A549 (cell line): ENCODE data around the gene CTNND2.

Experiments used
- CEBPB ChIP-seq, 2 experiments: fragments of >200 bp in 1 of 2; sonication (Bioruptor Twin) in 1 of 2; formaldehyde crosslinking in 1 of 2; IDR thresholded peaks; 2 replicates each; pipeline ENCODE4 v1.6.1; 2012 to 2016
- HDAC2 ChIP-seq: fragments of 200-600 bp; sonication (generic); IDR thresholded peaks from 2 replicates; pipeline ENCODE4 v1.6.1; 2016
- MAFK ChIP-seq: fragments of 450-650 bp; IDR thresholded peaks from 2 replicates; pipeline ENCODE4 v1.6.1; 2014; ENCODE audit not compliant: partially characterized antibody
- RAD21 ChIP-seq, 2 experiments: fragments of >200 bp in 1 of 2; sonication (Bioruptor Twin) in 1 of 2; formaldehyde crosslinking in 1 of 2; IDR thresholded peaks in 1 of 2; conservative IDR thresholded peaks in 1 of 2; 2 replicates in 1 of 2; 3 replicates in 1 of 2; pipeline ENCODE4 v1.6.1; 2012 to 2018; ENCODE audit warnings: inconsistent platforms in 1 of 2
- TF ChIP-seq, protein P1 (sequence below): fragments of 450-650 bp; IDR thresholded peaks from 2 replicates; pipeline ENCODE4 v1.6.1; 2014; ENCODE audit warnings: antibody characterized with exemption
- TF ChIP-seq, protein P2 (sequence below): fragments of >200 bp; sonication (Bioruptor Twin); formaldehyde crosslinking; IDR thresholded peaks from 3 replicates; pipeline ENCODE4 v1.6.1; 2016

DNA sequence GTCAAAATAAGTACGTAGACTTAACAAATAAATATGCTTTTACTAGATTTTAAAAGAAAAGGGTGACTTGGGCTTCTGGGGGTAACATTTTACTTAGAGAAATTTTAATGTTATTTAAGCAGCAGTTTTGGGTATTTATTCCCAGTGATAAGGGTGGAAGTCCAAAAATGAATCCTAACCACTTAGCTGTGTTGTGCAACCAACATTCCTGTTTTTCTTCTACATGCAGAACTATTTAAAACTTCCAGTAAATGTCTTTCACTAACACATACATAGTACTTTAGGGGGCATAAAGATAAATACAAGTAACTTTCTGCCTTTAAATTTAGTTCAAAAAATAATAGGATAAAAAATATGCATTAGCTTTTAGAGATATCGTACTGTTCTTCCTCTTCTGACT lies 436.7 kb downstream of the CTNND2 start:
- TF ChIP-seq HDAC2 (no peak), RAD21 (conservative IDR thresholded peaks at IDR 0.05 in 1 of 2, IDR thresholded peaks at IDR 0.05 in 1 of 2) (no peak), CEBPB (IDR thresholded peaks at IDR 0.05) (no peak), MAFK (no peak)
- TF ChIP-seq, protein P1, sequence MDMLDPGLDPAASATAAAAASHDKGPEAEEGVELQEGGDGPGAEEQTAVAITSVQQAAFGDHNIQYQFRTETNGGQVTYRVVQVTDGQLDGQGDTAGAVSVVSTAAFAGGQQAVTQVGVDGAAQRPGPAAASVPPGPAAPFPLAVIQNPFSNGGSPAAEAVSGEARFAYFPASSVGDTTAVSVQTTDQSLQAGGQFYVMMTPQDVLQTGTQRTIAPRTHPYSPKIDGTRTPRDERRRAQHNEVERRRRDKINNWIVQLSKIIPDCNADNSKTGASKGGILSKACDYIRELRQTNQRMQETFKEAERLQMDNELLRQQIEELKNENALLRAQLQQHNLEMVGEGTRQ = no peak
- TF ChIP-seq, protein P2, sequence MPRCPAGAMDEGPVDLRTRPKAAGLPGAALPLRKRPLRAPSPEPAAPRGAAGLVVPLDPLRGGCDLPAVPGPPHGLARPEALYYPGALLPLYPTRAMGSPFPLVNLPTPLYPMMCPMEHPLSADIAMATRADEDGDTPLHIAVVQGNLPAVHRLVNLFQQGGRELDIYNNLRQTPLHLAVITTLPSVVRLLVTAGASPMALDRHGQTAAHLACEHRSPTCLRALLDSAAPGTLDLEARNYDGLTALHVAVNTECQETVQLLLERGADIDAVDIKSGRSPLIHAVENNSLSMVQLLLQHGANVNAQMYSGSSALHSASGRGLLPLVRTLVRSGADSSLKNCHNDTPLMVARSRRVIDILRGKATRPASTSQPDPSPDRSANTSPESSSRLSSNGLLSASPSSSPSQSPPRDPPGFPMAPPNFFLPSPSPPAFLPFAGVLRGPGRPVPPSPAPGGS = no peak
